GM21360 (cell line): Measurements from ENCODE around the gene TIE1.

Source experiments
- ATAC-seq: cut with Tn5 transposase; IDR thresholded peaks from one replicate; pipeline ENCODE4 v1.9.1; 2021; ENCODE audit warnings: mild to moderate bottlenecking, moderate library complexity; ENCODE audit not compliant: unreplicated experiment

The TIE1 gene

GRCh38 chr1:43300378-43301094, at the start of gene TIE1:
Gene TIE1, plus strand, starts transcription at chr1:43300982. Its CDS starts 90 bp downstream, at chr1:43301072.
- no peak for ATAC-seq

- ATAC-seq: no peak
Observed at GRCh38 chr1:43251024-43251423, 49.8 kb upstream of the TIE1 start.

GRCh38 chr1:43252225-43252624, 48.6 kb upstream of the TIE1 start:
- no peak for ATAC-seq

- ATAC-seq: no peak
Observed at GRCh38 chr1:43253173-43253572, 47.6 kb upstream of the TIE1 start.

GRCh38 chr1:43253876-43254275, 46.9 kb upstream of the TIE1 start:
- no peak for ATAC-seq

GRCh38 chr1:43255438-43256210, 45.2 kb upstream of the TIE1 start:
- ATAC-seq: no peak

GRCh38 chr1:43256675-43257570, 43.9 kb upstream of the TIE1 start:
- ATAC-seq: no peak

GRCh38 chr1:43258370-43258769, 42.4 kb upstream of the TIE1 start:
- ATAC-seq: no peak

GRCh38 chr1:43265431-43265830, 35.4 kb upstream of the TIE1 start:
- ATAC-seq: no peak

- ATAC-seq: no peak
Observed at GRCh38 chr1:43266881-43267280, 33.9 kb upstream of the TIE1 start.

- ATAC-seq: no peak
Observed at GRCh38 chr1:43267291-43267805, 33.4 kb upstream of the TIE1 start.

- no peak for ATAC-seq
Observed at GRCh38 chr1:43267818-43268425, 32.9 kb upstream of the TIE1 start.

GRCh38 chr1:43269627-43270375, 31.0 kb upstream of the TIE1 start, which contains the start of gene TMEM125:
Gene TMEM125, plus strand, starts transcription at chr1:43269983. Its CDS starts 2,740 bp downstream, at chr1:43272723.
- ATAC-seq: no peak

GRCh38 chr1:43270421-43271095, 30.2 kb upstream of the TIE1 start:
- no peak for ATAC-seq

GRCh38 chr1:43271186-43272118, 29.3 kb upstream of the TIE1 start:
- ATAC-seq: no peak

- ATAC-seq: no peak
Observed at GRCh38 chr1:43272161-43272560, 28.6 kb upstream of the TIE1 start.

- no peak for ATAC-seq
Observed at GRCh38 chr1:43272576-43273571, 27.9 kb upstream of the TIE1 start.
